MM.1S (cell line): ENCODE results near the gene ZFYVE28.
A peak's percentile ranks its signal among the peaks of the same experiment; 100 is the strongest.

Source experiments
- DNase-seq: peaks from one replicate; pipeline ENCODE4 v3.0.0-alpha.2; 2015
- H2AFZ ChIP-seq: fragments of 300-600 bp; sonication (generic); 2 replicates; pipeline ENCODE4 v1.6.0; 2016; ENCODE audit warnings: antibody characterized with exemption, low read length
- H3F3A ChIP-seq: fragments of 300-600 bp; sonication (generic); 2 replicates; pipeline ENCODE4 v1.6.1; 2016; ENCODE audit warnings: mild to moderate bottlenecking, antibody characterized with exemption, low read length, moderate library complexity, mixed read lengths; ENCODE audit not compliant: insufficient read depth
- H3K27ac ChIP-seq: fragments of 300-600 bp; sonication (generic); 2 replicates; pipeline ENCODE4 v1.5.1; 2016; ENCODE audit warnings: mild to moderate bottlenecking, low read length
- H3K27me3 ChIP-seq: fragments of 300-600 bp; sonication (generic); replicated peaks from 2 replicates; pipeline ENCODE4 v1.6.0; 2016; ENCODE audit warnings: low read length; ENCODE audit not compliant: insufficient read depth
- H3K36me3 ChIP-seq: fragments of 300-600 bp; sonication (generic); replicated peaks from 2 replicates; pipeline ENCODE4 v1.6.1; 2016; ENCODE audit warnings: mild to moderate bottlenecking, low read length, mixed read lengths; ENCODE audit not compliant: insufficient read depth
- H3K4me1 ChIP-seq: fragments of 300-600 bp; sonication (generic); 2 replicates; pipeline ENCODE4 v1.6.1; 2016; ENCODE audit warnings: low read length, mixed read lengths
- H3K4me2 ChIP-seq: fragments of 300-600 bp; sonication (generic); 2 replicates; pipeline ENCODE4 v1.6.0; 2016; ENCODE audit warnings: low read depth, low read length
- H3K4me3 ChIP-seq: fragments of 300-600 bp; sonication (generic); 2 replicates; pipeline ENCODE4 v1.5.1; 2016; ENCODE audit warnings: low read length, mixed read lengths
- H3K79me2 ChIP-seq: fragments of 300-600 bp; sonication (generic); 2 replicates; pipeline ENCODE4 v1.6.1; 2016; ENCODE audit warnings: mixed run types, low read length, mixed read lengths
- H3K9ac ChIP-seq: fragments of 300-600 bp; sonication (generic); 2 replicates; pipeline ENCODE4 v1.6.1; 2016; ENCODE audit warnings: low read length, mixed read lengths
- H3K9me2 ChIP-seq: fragments of 300-600 bp; sonication (generic); replicated peaks from 2 replicates; pipeline ENCODE4 v1.6.1; 2016; ENCODE audit warnings: mild to moderate bottlenecking, low read length, mixed read lengths; ENCODE audit not compliant: insufficient read depth
- H3K9me3 ChIP-seq: fragments of 300-600 bp; sonication (generic); replicated peaks from 2 replicates; pipeline ENCODE4 v1.6.1; 2016; ENCODE audit warnings: mild to moderate bottlenecking, low read length, mixed read lengths; ENCODE audit not compliant: insufficient read depth
- H4K20me1 ChIP-seq: fragments of 300-600 bp; sonication (generic); 2 replicates; pipeline ENCODE4 v1.6.1; 2016; ENCODE audit warnings: mild to moderate bottlenecking, low read length, moderate library complexity, mixed read lengths; ENCODE audit not compliant: insufficient read depth
- CTCF ChIP-seq: fragments of 300-600 bp; sonication (generic); IDR thresholded peaks from 2 replicates; pipeline ENCODE4 v1.5.1; 2016; ENCODE audit warnings: antibody characterized with exemption, low read length, mixed read lengths
- EZH2 ChIP-seq: fragments of 300-600 bp; sonication (generic); optimal IDR thresholded peaks from 2 replicates; pipeline ENCODE3; 2017; ENCODE audit warnings: low read depth, mild to moderate bottlenecking, antibody characterized with exemption, low read length, mixed read lengths
- EZH2phosphoT487 ChIP-seq: fragments of 300-600 bp; sonication (generic); IDR thresholded peaks from 2 replicates; pipeline ENCODE4 v1.6.1; 2018; ENCODE audit warnings: antibody characterized with exemption, low read length

ZFYVE28 gene

DNA sequence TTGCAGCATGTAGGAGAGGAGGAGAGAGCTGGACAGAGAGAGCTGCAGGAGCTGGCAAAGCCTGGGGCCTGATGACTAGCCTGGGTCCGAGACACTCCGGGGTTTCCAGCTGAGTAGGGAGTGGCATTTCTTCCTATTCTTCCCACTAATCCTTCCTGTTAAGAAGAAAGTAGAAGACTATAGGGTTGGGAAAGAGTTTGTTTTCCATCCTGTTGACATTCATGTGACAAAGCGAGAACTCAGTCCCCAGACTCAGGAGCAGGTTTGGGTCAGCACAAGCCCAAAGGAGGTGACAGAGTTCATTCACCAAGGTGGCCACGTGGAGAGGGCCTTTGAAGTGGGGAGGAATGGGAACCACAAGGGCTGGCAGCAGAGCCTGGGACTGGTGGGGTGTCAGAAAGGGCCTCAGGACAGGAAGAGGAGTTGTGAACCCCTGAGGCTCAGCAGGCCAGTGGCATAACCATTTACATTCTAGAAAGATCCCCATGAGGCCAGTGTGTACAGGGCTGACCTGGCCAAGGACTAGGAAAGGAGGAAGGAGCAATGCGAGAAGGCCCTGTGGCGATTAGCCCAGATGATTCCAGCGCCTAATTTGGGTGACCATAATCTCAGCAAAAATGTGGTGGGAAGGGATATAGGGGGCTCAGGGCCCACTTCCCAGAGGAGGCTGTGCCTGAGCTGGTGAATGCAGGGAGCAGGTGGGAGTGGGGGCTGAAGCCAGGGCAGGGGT, 173.2 kb downstream of the ZFYVE28 start:
- peaks cover 14% of the 10 kb centered on the region for H3F3A ChIP-seq
- H3K9me3 ChIP-seq: no peaks in the 10 kb centered on the region
- H3K36me3 ChIP-seq: no peaks in the 10 kb centered on the region
- no peak overlapping the region for H2AFZ ChIP-seq
- no peaks in the 10 kb centered on the region for H3K9me2 ChIP-seq
- H3K4me1 ChIP-seq: peaks cover 16% of the 10 kb centered on the region
- H3K27me3 ChIP-seq: no peaks in the 10 kb centered on the region
- H4K20me1 ChIP-seq: peaks cover 2% of the 10 kb centered on the region; the same call in 1 of the 2 replicates
- no peak overlapping the region for H3K4me2 ChIP-seq
- no peak overlapping the region for H3K27ac ChIP-seq
- peaks cover 16% of the 10 kb centered on the region for H3K79me2 ChIP-seq
- DNase-seq: no peak
- no peak overlapping the region for H3K4me3 ChIP-seq
- TF ChIP-seq EZH2 (no peak), CTCF (no peak), EZH2phosphoT487 (no peak)
- H3K9ac ChIP-seq: no peak overlapping the region

DNA sequence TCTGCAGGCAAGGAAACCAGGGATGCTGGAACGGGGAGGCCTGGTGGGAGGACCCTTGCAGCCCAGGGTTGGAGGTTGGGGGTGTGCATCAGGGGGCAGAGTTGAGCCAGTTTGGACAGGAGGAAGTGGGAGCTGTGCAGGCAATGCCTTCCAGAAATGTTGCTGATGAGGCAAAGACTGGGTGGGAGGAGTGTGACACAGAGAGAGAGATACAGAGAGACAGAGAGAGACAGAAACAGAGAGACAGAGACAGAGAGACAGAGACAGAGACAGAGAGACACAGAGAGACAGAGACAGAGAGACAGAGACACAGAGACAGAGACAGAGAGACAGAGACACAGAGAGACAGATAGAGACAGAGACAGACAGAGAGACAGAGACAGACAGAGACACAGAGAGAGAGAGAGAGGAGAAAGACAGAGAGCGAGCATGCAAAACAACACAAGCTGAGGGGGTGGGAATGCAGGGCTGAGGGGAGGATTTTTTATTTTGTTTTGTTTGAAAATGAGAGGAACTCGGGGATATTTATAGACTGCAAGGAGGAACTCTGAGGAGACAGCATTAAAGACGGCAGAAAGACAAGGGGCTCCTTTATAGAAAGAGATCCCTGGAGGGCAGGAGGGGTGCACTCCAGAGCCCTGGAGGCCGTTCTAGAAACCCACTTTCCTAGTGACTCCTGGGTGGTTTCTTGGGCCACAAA, 174.6 kb downstream of the ZFYVE28 start:
- no peaks in the 10 kb centered on the region for H3K9me2 ChIP-seq
- no peak overlapping the region for H3K4me3 ChIP-seq
- no peaks in the 10 kb centered on the region for H3K27me3 ChIP-seq
- H3K9ac ChIP-seq: no peak overlapping the region
- H3K36me3 ChIP-seq: no peaks in the 10 kb centered on the region
- H4K20me1 ChIP-seq: peaks cover 14% of the 10 kb centered on the region; the same call in 1 of the 2 replicates
- H3K4me1 ChIP-seq: peaks cover 28% of the 10 kb centered on the region
- TF ChIP-seq CTCF (peak; percentile 51), EZH2 (no peak), EZH2phosphoT487 (no peak)
- peak overlapping the region; percentile 66 for H2AFZ ChIP-seq
- peaks cover 30% of the 10 kb centered on the region for H3K79me2 ChIP-seq
- no peaks in the 10 kb centered on the region for H3K9me3 ChIP-seq
- peak; percentile 51 for DNase-seq
- H3K27ac ChIP-seq: peak overlapping the region; percentile 20; the same call in 1 of the 2 replicates
- peak overlapping the region; percentile 61; the same call in 1 of the 2 replicates for H3K4me2 ChIP-seq
- H3F3A ChIP-seq: peaks cover 14% of the 10 kb centered on the region

- peak within 1 kb of the TSS; percentile 88 for H3K9ac ChIP-seq
- no peaks in the 10 kb centered on the region for H3K9me2 ChIP-seq
- no peaks in the 10 kb centered on the region for H3K9me3 ChIP-seq
- peaks cover 14% of the 10 kb centered on the region for H3F3A ChIP-seq
- H3K27ac ChIP-seq: peak within 1 kb of the TSS; percentile 74
- peak within 1 kb of the TSS; percentile 71 for H2AFZ ChIP-seq
- no peaks in the 10 kb centered on the region; the same call in 1 of the 2 replicates for H3K36me3 ChIP-seq
- peak within 1 kb of the TSS; percentile 89 for H3K4me3 ChIP-seq
- H3K27me3 ChIP-seq: no peaks in the 10 kb centered on the region
- H4K20me1 ChIP-seq: peaks cover 14% of the 10 kb centered on the region; the same call in 1 of the 2 replicates
- TF ChIP-seq EZH2phosphoT487 (no peak), EZH2 (no peak), CTCF (no peak)
- peak; percentile 98 for DNase-seq
- H3K4me1 ChIP-seq: peaks cover 35% of the 10 kb centered on the region
- H3K79me2 ChIP-seq: peaks cover 50% of the 10 kb centered on the region
- H3K4me2 ChIP-seq: peak within 1 kb of the TSS; percentile 76
Measured at GRCh38 chr4:2241410-2242353, 176.8 kb downstream of the ZFYVE28 start, which contains the start of the genes HAUS3 and POLN. Gene HAUS3 (minus strand): TSS chr4:2242121. CDS start chr4:2240946, 1,175 bp downstream. Gene POLN (minus strand): TSS chr4:2242121. CDS start chr4:2229231, 12,890 bp downstream.
